GM12878 (cell line): ENCODE data around the gene FBXW7. TPM values are rescaled to one million over a fixed set of nuclear protein-coding genes. Genes with fewer than 3 reads are reported as not detected.

Experiments used
- ATAC-seq: fragments of 200-7000 bp; cut with Tn5 transposase; 3 replicates; pipeline ENCODE4 v1.9.1; 2020; ENCODE audit warnings: mild to moderate bottlenecking, moderate library complexity
- BruUV-seq: library from RNA; stranded (reverse); fragments of 400-500 nt; replicated peaks from 2 replicates; lab custom pipeline; 2021; lab: Mats Ljungman, UMichigan
- CTCF ChIA-PET: fragments of 300-600 bp; sonication (Branson Sonifier 250); formaldehyde crosslinking; extraction: SDS; loops from one replicate; lab custom pipeline; 2021; ENCODE audit warnings: inconsistent platforms; lab: Yijun Ruan, JAX
- POLR2A ChIA-PET: fragments of 350-600 bp; formaldehyde crosslinking; extraction: SDS; loops from one replicate; lab custom pipeline; 2021; ENCODE audit warnings: inconsistent platforms; lab: Charles Lee
- RAD21 ChIA-PET: fragments of 300-600 bp; sonication (Branson Sonifier 250); formaldehyde crosslinking; loops from one replicate; lab custom pipeline; 2023; ENCODE audit warnings: antibody characterized with exemption; ENCODE audit not compliant: unreplicated experiment; lab: Charles Lee
- SMC1A ChIA-PET: fragments of 300-600 bp; sonication (Branson Sonifier 250); formaldehyde crosslinking; loops from one replicate; lab custom pipeline; 2023; ENCODE audit not compliant: unreplicated experiment, uncharacterized antibody; lab: Charles Lee
- DNase-seq: peaks from one replicate; pipeline ENCODE4 v3.0.0-alpha.2; 2011; ENCODE audit warnings: low read depth, low spot score
- FAIRE-seq: peaks from 3 replicates; lab custom pipeline; 2011; peaks lifted over from hg19 to GRCh38; lab: Jason Lieb, UNC
- H2AFZ ChIP-seq: 2 replicates; pipeline ENCODE4 v1.6.0; 2011; ENCODE audit warnings: low read depth, low read length, control low read depth; ENCODE audit not compliant: control insufficient read depth
- H3K27ac ChIP-seq: 2 replicates; pipeline ENCODE4 v1.5.1; 2011; ENCODE audit warnings: control low read depth; ENCODE audit not compliant: control insufficient read depth, insufficient read depth
- H3K27me3 ChIP-seq, 2 experiments: replicated peaks in 1 of 2; 2 replicates each; pipeline versions ENCODE4 v1.6.0 to v1.6.1; 2011; ENCODE audit warnings: low read length in 1 of 2; ENCODE audit not compliant: control insufficient read depth in 2 of 2, insufficient read depth in 2 of 2
- H3K36me3 ChIP-seq, 2 experiments: 2 replicates each; pipeline ENCODE4 v1.5.1; 2011; ENCODE audit warnings: low read length in 1 of 2; ENCODE audit not compliant: control insufficient read depth in 2 of 2, insufficient read depth in 2 of 2
- H3K4me1 ChIP-seq: 2 replicates; pipeline ENCODE4 v1.6.1; 2011; ENCODE audit warnings: mild to moderate bottlenecking, low read length, moderate library complexity, mixed read lengths; ENCODE audit not compliant: control insufficient read depth, insufficient read depth
- H3K4me2 ChIP-seq: 2 replicates; pipeline ENCODE4 v1.6.0; 2011; ENCODE audit warnings: control low read depth; ENCODE audit not compliant: control insufficient read depth, insufficient read depth
- H3K4me3 ChIP-seq: fragments of 200-600 bp; sonication (generic); 2 replicates; pipeline ENCODE4 v1.5.1; 2016
- H3K79me2 ChIP-seq: 2 replicates; pipeline ENCODE4 v1.6.0; 2011; ENCODE audit warnings: low read length; ENCODE audit not compliant: control insufficient read depth, insufficient read depth
- H3K9ac ChIP-seq: 2 replicates; pipeline ENCODE4 v1.8.0; 2011; ENCODE audit warnings: low read length, control low read depth, mixed read lengths; ENCODE audit not compliant: control insufficient read depth, insufficient read depth
- H3K9me3 ChIP-seq: replicated peaks from 3 replicates; pipeline ENCODE4 v1.5.1; 2011; ENCODE audit warnings: mild to moderate bottlenecking, low read length; ENCODE audit not compliant: control insufficient read depth, insufficient read depth
- H4K20me1 ChIP-seq: 2 replicates; pipeline ENCODE4 v1.6.0; 2011; ENCODE audit not compliant: control insufficient read depth, insufficient read depth
- CEBPZ ChIP-seq: fragments of 150-350 bp; IDR thresholded peaks from 2 replicates; pipeline ENCODE4 v1.6.1; 2016; ENCODE audit warnings: low read depth, low read length
- EZH2 ChIP-seq: IDR thresholded peaks from 2 replicates; pipeline ENCODE4 v1.6.1; 2012; ENCODE audit warnings: low read depth, mild to moderate bottlenecking, control low read depth, inconsistent platforms, low read length, borderline replicate concordance; ENCODE audit not compliant: control insufficient read depth
- IRF4 ChIP-seq: IDR thresholded peaks from 2 replicates; pipeline ENCODE4 v1.6.1; 2011; ENCODE audit warnings: low read depth, low read length
- KAT2A ChIP-seq: conservative IDR thresholded peaks from 2 replicates; pipeline ENCODE4 v1.6.1; 2011; ENCODE audit warnings: low read depth, low read length; ENCODE audit not compliant: control insufficient read depth
- KDM1A ChIP-seq: fragments of 200-600 bp; sonication (generic); IDR thresholded peaks from 2 replicates; pipeline ENCODE4 v1.6.1; 2016; ENCODE audit warnings: borderline replicate concordance
- MYC ChIP-seq: IDR thresholded peaks from 2 replicates; pipeline ENCODE4 v1.6.1; 2011; ENCODE audit warnings: mild to moderate bottlenecking, low read length, moderate library complexity, inconsistent platforms; ENCODE audit not compliant: insufficient read depth, insufficient replicate concordance, insufficient read length, severe bottlenecking
- NFIC ChIP-seq: IDR thresholded peaks from 2 replicates; pipeline ENCODE4 v1.6.1; 2012; ENCODE audit warnings: low read depth, mild to moderate bottlenecking, inconsistent platforms, low read length, moderate library complexity
- REST ChIP-seq: IDR thresholded peaks from 2 replicates; pipeline ENCODE4 v1.6.1; 2012; ENCODE audit warnings: mild to moderate bottlenecking, low read depth, low read length
- SKIL ChIP-seq: fragments of 450-650 bp; IDR thresholded peaks from 2 replicates; pipeline ENCODE4 v1.6.1; 2017; ENCODE audit warnings: mild to moderate bottlenecking, low read depth, inconsistent platforms; ENCODE audit not compliant: poor library complexity, severe bottlenecking
- SMAD1 ChIP-seq: fragments of 450-650 bp; IDR thresholded peaks from 2 replicates; pipeline ENCODE4 v1.6.1; 2018; ENCODE audit warnings: mild to moderate bottlenecking, low read depth; ENCODE audit not compliant: partially characterized antibody
- SP1 ChIP-seq: IDR thresholded peaks from one replicate; pipeline ENCODE4 v1.6.1; 2011; ENCODE audit warnings: low read depth, low read length
- SPI1 ChIP-seq: IDR thresholded peaks from 2 replicates; pipeline ENCODE4 v1.6.1; 2011; ENCODE audit warnings: low read depth, mild to moderate bottlenecking, low read length, moderate library complexity, borderline replicate concordance; ENCODE audit not compliant: insufficient read depth
- in situ Hi-C: fragments of 300-500 bp; cut with MboI; formaldehyde crosslinking; loops from 9 replicates; pipeline ENCODE4 v1.14.3; 2018; ENCODE audit warnings: mixed read lengths
- intact Hi-C: fragments of 100-400 bp; cut with micrococcal nuclease; formaldehyde crosslinking; loops from one replicate; pipeline ENCODE4 v1.14.2; 2022; ENCODE audit not compliant: unreplicated experiment
- polyA plus RNA-seq, 11 experiments: library from polyadenylated mRNA; depleted of rRNA in 4 of 11; unstranded in 6 of 11; stranded (reverse) in 5 of 11; fragments of >200 nt; fragmentation: Nextera tagmentation in 4 of 11; fragmentation: Illumina TruSeq in 1 of 11; extraction: Ambion mirVana in 4 of 11; extraction: Trizol in 1 of 11; gene quantifications; 1 replicate in 1 of 11; 2 replicates in 10 of 11; pipeline versions ENCODE4 v1.2.1 to v1.2.3, GENCODE V29; 2011 to 2016; ENCODE audit warnings: inconsistent platforms in 2 of 11, missing spikeins in 2 of 11, low read depth in 1 of 11
- total RNA-seq, 4 experiments: library from RNA; depleted of rRNA in 3 of 4; stranded (reverse); fragments of >200 nt in 3 of 4; fragmentation: Illumina TruSeq in 1 of 4; extraction: Trizol in 1 of 4; gene quantifications; 2 replicates each; pipeline versions ENCODE4 v1.2.1 to v1.2.3, GENCODE V29; 2013 to 2021
- TF ChIP-seq, protein P1 (sequence below): fragments of 450-650 bp; IDR thresholded peaks from 2 replicates; pipeline ENCODE4 v1.6.1; 2014; ENCODE audit warnings: mild to moderate bottlenecking

Gene FBXW7
- total and polyA plus RNA-seq, 10 of the 15 experiments (the other 5 are each of a cell fraction or from before 2014, with no cell fraction given): 35.8 to 118 (median 47.2) TPM

DNA sequence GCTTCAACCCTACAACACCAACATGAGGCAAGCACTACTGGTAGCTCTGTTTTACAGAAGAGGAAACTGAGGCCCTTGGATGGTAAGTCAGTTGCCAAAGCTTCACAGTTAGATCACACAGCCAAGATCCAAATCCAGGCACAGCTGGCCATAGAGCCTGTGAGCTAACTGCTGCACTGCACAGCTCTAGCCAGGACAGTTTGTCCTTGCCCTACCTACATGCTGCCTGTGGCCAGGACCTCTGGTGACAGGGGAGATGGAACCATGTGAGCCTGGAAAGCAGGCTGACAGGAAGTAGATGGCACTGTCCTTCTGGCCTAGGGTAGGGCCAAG, 257.8 kb downstream of the FBXW7 start:
- H2AFZ ChIP-seq: no peak overlapping the region
- no peaks in the 10 kb centered on the region for H3K4me1 ChIP-seq
- no peak overlapping the region for H3K4me2 ChIP-seq
- H3K9me3 ChIP-seq: no peaks in the 10 kb centered on the region; the same call in 2 of the 3 replicates
- H3K4me3 ChIP-seq: no peak overlapping the region
- ChIA-PET SMC1A (interaction anchor here (0.6 to 4.3 kb wide), 31 partner anchors 9 to 534 kb away, joined by 3 to 43 read pairs (median 4); no protein-coding TSS in a partner anchor), CTCF (interaction anchor here (0.7 to 2.3 kb wide), 8 partner anchors 8 to 88 kb away, joined by 3 to 9 read pairs (median 3); no protein-coding TSS in a partner anchor), POLR2A (interaction anchor here (0.6 to 1.8 kb wide), 6 partner anchors 9 to 1268 kb away, joined by 3 to 7 read pairs (median 4); no protein-coding TSS in a partner anchor), RAD21 (interaction anchor here (0.9 to 3.2 kb wide), 14 partner anchors 10 to 391 kb away, joined by 3 to 28 read pairs (median 6); no protein-coding TSS in a partner anchor)
- H3K27ac ChIP-seq: no peak overlapping the region
- H4K20me1 ChIP-seq: no peaks in the 10 kb centered on the region
- FAIRE-seq: no peak
- BruUV-seq: no TSS peak
- no peaks in the 10 kb centered on the region; a peak in 1 of 4 replicates for H3K27me3 ChIP-seq
- H3K36me3 ChIP-seq: no peaks in the 10 kb centered on the region
- no peak overlapping the region for H3K9ac ChIP-seq
- peak; percentile 11 for DNase-seq
- in situ Hi-C loops (no loop called here), intact Hi-C loops (loop anchor here (1.0 to 2.0 kb wide), 4 partner anchors 23 to 391 kb away; no protein-coding TSS in a partner anchor)
- ATAC-seq: peak; percentile 70
- no peaks in the 10 kb centered on the region for H3K79me2 ChIP-seq
- no peak for TF ChIP-seq CEBPZ
- no peak for TF ChIP-seq KDM1A
- no peak for TF ChIP-seq KAT2A
- TF ChIP-seq REST: no peak
- TF ChIP-seq SKIL: no peak
- no peak for TF ChIP-seq SP1
- no peak for TF ChIP-seq SMAD1
- no peak for TF ChIP-seq NFIC
- TF ChIP-seq EZH2: no peak
- TF ChIP-seq, protein P1, sequence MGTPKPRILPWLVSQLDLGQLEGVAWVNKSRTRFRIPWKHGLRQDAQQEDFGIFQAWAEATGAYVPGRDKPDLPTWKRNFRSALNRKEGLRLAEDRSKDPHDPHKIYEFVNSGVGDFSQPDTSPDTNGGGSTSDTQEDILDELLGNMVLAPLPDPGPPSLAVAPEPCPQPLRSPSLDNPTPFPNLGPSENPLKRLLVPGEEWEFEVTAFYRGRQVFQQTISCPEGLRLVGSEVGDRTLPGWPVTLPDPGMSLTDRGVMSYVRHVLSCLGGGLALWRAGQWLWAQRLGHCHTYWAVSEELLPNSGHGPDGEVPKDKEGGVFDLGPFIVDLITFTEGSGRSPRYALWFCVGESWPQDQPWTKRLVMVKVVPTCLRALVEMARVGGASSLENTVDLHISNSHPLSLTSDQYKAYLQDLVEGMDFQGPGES: no peak
- no peak for TF ChIP-seq SPI1
- no peak for TF ChIP-seq IRF4
- TF ChIP-seq MYC: no peak
